DMS114 treated with DMSO at 0.1 percent for 48 hours (cell line): Measurements from ENCODE around the gene CETN1.

Experiments
- DNase-seq: peaks from one replicate; lab custom pipeline; 2025; ENCODE audit not compliant: unreplicated experiment; lab: John Stamatoyannopoulos, UW

Gene CETN1

GRCh38 chr18:574865-575645, 5.1 kb upstream of the CETN1 start:
- no peak for DNase-seq

GRCh38 chr18:576924-577323, 3.3 kb upstream of the CETN1 start:
- DNase-seq, result no peak

GRCh38 chr18:577643-578375, 2.4 kb upstream of the CETN1 start:
- DNase-seq, result no peak

- no peak for DNase-seq
Measured at GRCh38 chr18:579238-579637, 942 bp upstream of the CETN1 start.

- no peak for DNase-seq
Measured at GRCh38 chr18:581096-581495, 916 bp downstream of the CETN1 start.

- no peak for DNase-seq
Measured at GRCh38 chr18:582465-582864, 2.3 kb downstream of the CETN1 start.

GRCh38 chr18:595068-595467, 14.9 kb downstream of the CETN1 start:
- no peak for DNase-seq

GRCh38 chr18:595571-595970, 15.4 kb downstream of the CETN1 start:
- no peak for DNase-seq

- peak; percentile 17 for DNase-seq
Measured at GRCh38 chr18:596288-596881, 16.2 kb downstream of the CETN1 start.

GRCh38 chr18:598124-598589, 18.0 kb downstream of the CETN1 start:
- DNase-seq, result no peak

GRCh38 chr18:600107-600506, 19.9 kb downstream of the CETN1 start:
- DNase-seq, result no peak

GRCh38 chr18:604771-605170, 24.6 kb downstream of the CETN1 start:
- DNase-seq, result no peak

GRCh38 chr18:607930-608329, 27.8 kb downstream of the CETN1 start:
- no peak for DNase-seq

GRCh38 chr18:610214-610928, 30.2 kb downstream of the CETN1 start:
- DNase-seq, result no peak

GRCh38 chr18:612156-612555, 32.0 kb downstream of the CETN1 start:
- no peak for DNase-seq

- no peak for DNase-seq
Measured at GRCh38 chr18:614193-614592, 34.0 kb downstream of the CETN1 start.

- no peak for DNase-seq
Measured at GRCh38 chr18:615092-615521, 34.9 kb downstream of the CETN1 start.

- DNase-seq, result no peak
Measured at GRCh38 chr18:615773-616172, 35.6 kb downstream of the CETN1 start.

- peak; percentile 58 for DNase-seq
Measured at GRCh38 chr18:616380-616995, 36.3 kb downstream of the CETN1 start.

- no peak for DNase-seq
Measured at GRCh38 chr18:617970-618504, 37.9 kb downstream of the CETN1 start.

- no peak for DNase-seq
Measured at GRCh38 chr18:618618-619017, 38.4 kb downstream of the CETN1 start.
